MM.1S (cell line): Measurements from ENCODE around the gene CARMIL1.

ENCODE experiments used
- DNase-seq: peaks from one replicate; pipeline ENCODE4 v3.0.0-alpha.2; 2015
- H2AFZ ChIP-seq: fragments of 300-600 bp; sonication (generic); 2 replicates; pipeline ENCODE4 v1.6.0; 2016; ENCODE audit warnings: antibody characterized with exemption, low read length
- H3F3A ChIP-seq: fragments of 300-600 bp; sonication (generic); 2 replicates; pipeline ENCODE4 v1.6.1; 2016; ENCODE audit warnings: mild to moderate bottlenecking, antibody characterized with exemption, low read length, moderate library complexity, mixed read lengths; ENCODE audit not compliant: insufficient read depth
- H3K27ac ChIP-seq: fragments of 300-600 bp; sonication (generic); 2 replicates; pipeline ENCODE4 v1.5.1; 2016; ENCODE audit warnings: mild to moderate bottlenecking, low read length
- H3K27me3 ChIP-seq: fragments of 300-600 bp; sonication (generic); replicated peaks from 2 replicates; pipeline ENCODE4 v1.6.0; 2016; ENCODE audit warnings: low read length; ENCODE audit not compliant: insufficient read depth
- H3K36me3 ChIP-seq: fragments of 300-600 bp; sonication (generic); replicated peaks from 2 replicates; pipeline ENCODE4 v1.6.1; 2016; ENCODE audit warnings: mild to moderate bottlenecking, low read length, mixed read lengths; ENCODE audit not compliant: insufficient read depth
- H3K4me1 ChIP-seq: fragments of 300-600 bp; sonication (generic); 2 replicates; pipeline ENCODE4 v1.6.1; 2016; ENCODE audit warnings: low read length, mixed read lengths
- H3K4me2 ChIP-seq: fragments of 300-600 bp; sonication (generic); 2 replicates; pipeline ENCODE4 v1.6.0; 2016; ENCODE audit warnings: low read depth, low read length
- H3K4me3 ChIP-seq: fragments of 300-600 bp; sonication (generic); 2 replicates; pipeline ENCODE4 v1.5.1; 2016; ENCODE audit warnings: low read length, mixed read lengths
- H3K79me2 ChIP-seq: fragments of 300-600 bp; sonication (generic); 2 replicates; pipeline ENCODE4 v1.6.1; 2016; ENCODE audit warnings: mixed run types, low read length, mixed read lengths
- H3K9ac ChIP-seq: fragments of 300-600 bp; sonication (generic); 2 replicates; pipeline ENCODE4 v1.6.1; 2016; ENCODE audit warnings: low read length, mixed read lengths
- H3K9me2 ChIP-seq: fragments of 300-600 bp; sonication (generic); replicated peaks from 2 replicates; pipeline ENCODE4 v1.6.1; 2016; ENCODE audit warnings: mild to moderate bottlenecking, low read length, mixed read lengths; ENCODE audit not compliant: insufficient read depth
- H3K9me3 ChIP-seq: fragments of 300-600 bp; sonication (generic); replicated peaks from 2 replicates; pipeline ENCODE4 v1.6.1; 2016; ENCODE audit warnings: mild to moderate bottlenecking, low read length, mixed read lengths; ENCODE audit not compliant: insufficient read depth
- H4K20me1 ChIP-seq: fragments of 300-600 bp; sonication (generic); 2 replicates; pipeline ENCODE4 v1.6.1; 2016; ENCODE audit warnings: mild to moderate bottlenecking, low read length, moderate library complexity, mixed read lengths; ENCODE audit not compliant: insufficient read depth
- EZH2 ChIP-seq: fragments of 300-600 bp; sonication (generic); optimal IDR thresholded peaks from 2 replicates; pipeline ENCODE3; 2017; ENCODE audit warnings: low read depth, mild to moderate bottlenecking, antibody characterized with exemption, low read length, mixed read lengths
- EZH2phosphoT487 ChIP-seq: fragments of 300-600 bp; sonication (generic); IDR thresholded peaks from 2 replicates; pipeline ENCODE4 v1.6.1; 2018; ENCODE audit warnings: antibody characterized with exemption, low read length
- TF ChIP-seq, protein P1 (sequence below): fragments of 300-600 bp; sonication (generic); IDR thresholded peaks from 2 replicates; pipeline ENCODE4 v1.5.1; 2016; ENCODE audit warnings: antibody characterized with exemption, low read length, mixed read lengths

Gene CARMIL1

GRCh38 chr6:25486550-25486949 is 207.4 kb downstream of the CARMIL1 start:
- Histone ChIP-seq H3K4me2 (no peak overlapping the region), H3K9me3 (no peaks in the 10 kb centered on the region), H3K9ac (no peak overlapping the region), H3K36me3 (peaks cover 3% of the 10 kb centered on the region; the same call in 1 of the 2 replicates), H3K27ac (no peak overlapping the region), H3K79me2 (no peaks in the 10 kb centered on the region), H2AFZ (no peak overlapping the region), H4K20me1 (no peaks in the 10 kb centered on the region), H3K27me3 (no peaks in the 10 kb centered on the region), H3K9me2 (no peaks in the 10 kb centered on the region), H3K4me1 (peaks cover 7% of the 10 kb centered on the region), H3F3A (peaks cover 4% of the 10 kb centered on the region; the same call in 1 of the 2 replicates), H3K4me3 (no peak overlapping the region)
- DNase-seq, result no peak
- TF ChIP-seq EZH2phosphoT487, result no peak

DNA sequence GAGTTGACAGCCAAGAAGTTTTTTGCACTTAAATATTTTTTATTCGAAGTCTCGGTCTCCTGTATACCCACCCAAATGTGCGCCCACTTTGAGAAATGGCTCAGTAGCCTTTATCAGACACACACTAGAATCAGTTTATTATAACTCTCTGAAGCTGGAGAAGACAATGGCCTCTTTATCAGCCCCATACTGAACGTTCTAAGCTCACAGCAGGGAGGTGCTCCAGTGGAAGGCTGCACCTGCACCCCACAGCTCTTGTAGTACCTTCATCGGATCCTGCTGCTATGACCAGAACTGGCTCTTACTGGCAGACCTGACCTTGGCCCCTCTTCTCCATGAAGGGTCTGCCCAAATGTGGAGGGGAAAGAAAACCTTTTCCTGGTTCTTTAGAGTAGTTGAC is 207.8 kb downstream of the CARMIL1 start:
- no peak for DNase-seq
- Histone ChIP-seq H3F3A (peaks cover 4% of the 10 kb centered on the region; the same call in 1 of the 2 replicates), H3K27me3 (no peaks in the 10 kb centered on the region), H3K27ac (no peak overlapping the region), H3K9ac (no peak overlapping the region), H3K4me1 (peaks cover 7% of the 10 kb centered on the region), H3K4me2 (no peak overlapping the region), H3K9me3 (no peaks in the 10 kb centered on the region), H3K79me2 (no peaks in the 10 kb centered on the region), H3K9me2 (no peaks in the 10 kb centered on the region), H4K20me1 (no peaks in the 10 kb centered on the region), H3K36me3 (peaks cover 3% of the 10 kb centered on the region; the same call in 1 of the 2 replicates), H2AFZ (no peak overlapping the region), H3K4me3 (no peak overlapping the region)
- TF ChIP-seq, protein P1, sequence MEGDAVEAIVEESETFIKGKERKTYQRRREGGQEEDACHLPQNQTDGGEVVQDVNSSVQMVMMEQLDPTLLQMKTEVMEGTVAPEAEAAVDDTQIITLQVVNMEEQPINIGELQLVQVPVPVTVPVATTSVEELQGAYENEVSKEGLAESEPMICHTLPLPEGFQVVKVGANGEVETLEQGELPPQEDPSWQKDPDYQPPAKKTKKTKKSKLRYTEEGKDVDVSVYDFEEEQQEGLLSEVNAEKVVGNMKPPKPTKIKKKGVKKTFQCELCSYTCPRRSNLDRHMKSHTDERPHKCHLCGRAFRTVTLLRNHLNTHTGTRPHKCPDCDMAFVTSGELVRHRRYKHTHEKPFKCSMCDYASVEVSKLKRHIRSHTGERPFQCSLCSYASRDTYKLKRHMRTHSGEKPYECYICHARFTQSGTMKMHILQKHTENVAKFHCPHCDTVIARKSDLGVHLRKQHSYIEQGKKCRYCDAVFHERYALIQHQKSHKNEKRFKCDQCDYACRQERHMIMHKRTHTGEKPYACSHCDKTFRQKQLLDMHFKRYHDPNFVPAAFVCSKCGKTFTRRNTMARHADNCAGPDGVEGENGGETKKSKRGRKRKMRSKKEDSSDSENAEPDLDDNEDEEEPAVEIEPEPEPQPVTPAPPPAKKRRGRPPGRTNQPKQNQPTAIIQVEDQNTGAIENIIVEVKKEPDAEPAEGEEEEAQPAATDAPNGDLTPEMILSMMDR, result no peak
- no peak for TF ChIP-seq EZH2phosphoT487
- no peak for TF ChIP-seq EZH2

DNA sequence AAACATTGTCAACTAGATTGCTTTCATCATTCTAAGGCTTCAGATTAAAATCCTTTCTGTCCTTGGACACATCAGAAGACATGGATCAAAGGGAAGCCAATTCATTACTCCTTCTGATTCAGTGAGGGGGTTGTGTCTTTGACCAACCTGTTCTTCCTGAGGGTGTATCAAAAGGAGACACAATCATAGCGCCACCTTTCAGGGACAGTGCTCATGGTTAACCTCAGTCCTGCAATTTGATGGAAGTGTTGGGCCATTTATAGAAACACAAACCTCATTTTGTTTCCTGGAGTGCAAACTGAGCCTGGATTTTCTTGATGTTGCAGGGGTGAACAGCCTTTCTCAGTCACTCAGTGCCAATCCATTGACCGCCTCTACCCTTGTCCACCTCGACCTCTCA is 209.0 kb downstream of the CARMIL1 start:
- Histone ChIP-seq H3K9me3 (no peaks in the 10 kb centered on the region), H2AFZ (no peak overlapping the region), H3K27ac (no peak overlapping the region), H3K4me1 (peaks cover 7% of the 10 kb centered on the region), H3K9ac (no peak overlapping the region), H3K36me3 (peaks cover 3% of the 10 kb centered on the region; the same call in 1 of the 2 replicates), H3K4me2 (no peak overlapping the region), H3K4me3 (no peak overlapping the region), H4K20me1 (no peaks in the 10 kb centered on the region), H3K27me3 (no peaks in the 10 kb centered on the region), H3K9me2 (no peaks in the 10 kb centered on the region), H3F3A (peaks cover 4% of the 10 kb centered on the region; the same call in 1 of the 2 replicates), H3K79me2 (no peaks in the 10 kb centered on the region)
- no peak for DNase-seq
- TF ChIP-seq EZH2phosphoT487, result no peak
- no peak for TF ChIP-seq EZH2
- TF ChIP-seq, protein P1, result no peak

GRCh38 chr6:25489399-25489798 is 210.2 kb downstream of the CARMIL1 start:
- Histone ChIP-seq H3K9me2 (no peaks in the 10 kb centered on the region), H3K4me3 (no peak overlapping the region), H2AFZ (no peak overlapping the region), H3F3A (peaks cover 4% of the 10 kb centered on the region; the same call in 1 of the 2 replicates), H3K4me1 (peaks cover 7% of the 10 kb centered on the region), H3K79me2 (no peaks in the 10 kb centered on the region), H3K9ac (peak overlapping the region; percentile 16; the same call in 1 of the 2 replicates), H4K20me1 (no peaks in the 10 kb centered on the region), H3K36me3 (peaks cover 3% of the 10 kb centered on the region; the same call in 1 of the 2 replicates), H3K4me2 (peak overlapping the region; percentile 42), H3K27ac (peak overlapping the region; percentile 35; the same call in 1 of the 2 replicates), H3K27me3 (no peaks in the 10 kb centered on the region), H3K9me3 (no peaks in the 10 kb centered on the region)
- peak; percentile 9 for DNase-seq
- TF ChIP-seq, protein P1, result no peak
- TF ChIP-seq EZH2phosphoT487 (no peak), EZH2 (no peak)
